ENCODE measurements around the gene APCDD1.

The APCDD1 gene

GRCh38 chr18:10453806-10454680 lies at the start of gene APCDD1:
APCDD1 (plus strand) TSS chr18:10454635; CDS start chr18:10454982, 347 bp downstream.
- in situ Hi-C loops (cut with HindIII; ENCODE audit: low sequenced_read_pairs), result no loop called here

GRCh38 chr18:10405014-10405493 lies 49.4 kb upstream of the APCDD1 start:
- in situ Hi-C loops (cut with HindIII; ENCODE audit: low sequenced_read_pairs), result no loop called here

- in situ Hi-C loops (cut with HindIII; ENCODE audit: low sequenced_read_pairs), result no loop called here
These were observed 48.4 kb upstream of the APCDD1 start for GRCh38 chr18:10405816-10406663.

GRCh38 chr18:10408131-10408530 lies 46.3 kb upstream of the APCDD1 start:
- in situ Hi-C loops (cut with HindIII; ENCODE audit: low sequenced_read_pairs), result no loop called here

GRCh38 chr18:10409041-10409440 lies 45.4 kb upstream of the APCDD1 start:
- in situ Hi-C loops (cut with HindIII; ENCODE audit: low sequenced_read_pairs), result no loop called here

- in situ Hi-C loops (cut with HindIII; ENCODE audit: low sequenced_read_pairs), result no loop called here
These were observed 43.7 kb upstream of the APCDD1 start for GRCh38 chr18:10410472-10411308.

- in situ Hi-C loops (cut with HindIII; ENCODE audit: low sequenced_read_pairs), result no loop called here
These were observed 41.5 kb upstream of the APCDD1 start for GRCh38 chr18:10412933-10413332.

- in situ Hi-C loops (cut with HindIII; ENCODE audit: low sequenced_read_pairs), result no loop called here
These were observed 40.7 kb upstream of the APCDD1 start for GRCh38 chr18:10413722-10414121.

GRCh38 chr18:10414293-10414842 lies 40.1 kb upstream of the APCDD1 start:
- in situ Hi-C loops (cut with HindIII; ENCODE audit: low sequenced_read_pairs), result no loop called here

GRCh38 chr18:10416065-10416464 lies 38.4 kb upstream of the APCDD1 start:
- in situ Hi-C loops (cut with HindIII; ENCODE audit: low sequenced_read_pairs), result no loop called here

GRCh38 chr18:10417191-10417590 lies 37.2 kb upstream of the APCDD1 start:
- in situ Hi-C loops (cut with HindIII; ENCODE audit: low sequenced_read_pairs), result no loop called here

GRCh38 chr18:10417664-10418063 lies 36.8 kb upstream of the APCDD1 start:
- in situ Hi-C loops (cut with HindIII; ENCODE audit: low sequenced_read_pairs), result no loop called here

GRCh38 chr18:10418836-10419235 lies 35.6 kb upstream of the APCDD1 start:
- in situ Hi-C loops (cut with HindIII; ENCODE audit: low sequenced_read_pairs), result no loop called here

- in situ Hi-C loops (cut with HindIII; ENCODE audit: low sequenced_read_pairs), result no loop called here
These were observed 34.9 kb upstream of the APCDD1 start for GRCh38 chr18:10419420-10420103.

GRCh38 chr18:10420561-10421352 lies 33.7 kb upstream of the APCDD1 start:
- in situ Hi-C loops (cut with HindIII; ENCODE audit: low sequenced_read_pairs), result no loop called here

- in situ Hi-C loops (cut with HindIII; ENCODE audit: low sequenced_read_pairs), result no loop called here
These were observed 32.6 kb upstream of the APCDD1 start for GRCh38 chr18:10421859-10422258.

- in situ Hi-C loops (cut with HindIII; ENCODE audit: low sequenced_read_pairs), result no loop called here
These were observed 31.7 kb upstream of the APCDD1 start for GRCh38 chr18:10422731-10423130.

GRCh38 chr18:10424585-10425307 lies 29.7 kb upstream of the APCDD1 start:
- in situ Hi-C loops (cut with HindIII; ENCODE audit: low sequenced_read_pairs), result no loop called here

Data from endothelial cell of hepatic sinusoid (primary cell).